ENCODE data around the gene AP2B1.
A peak's percentile ranks its signal among the peaks of the same experiment; 100 is the strongest.
"Not testable (repeated sequence)": the region's sequence is repeated elsewhere in the genome, so short reads cannot be mapped to it uniquely, and the experiment has no call there.

Gene AP2B1

GRCh38 chr17:35577830-35578196 lies 9.3 kb upstream of the AP2B1 start:
- no peak for DNase-seq

- peak; percentile 51 to 84 for DNase-seq
These were observed 8.8 kb upstream of the AP2B1 start, which contains the start of gene PEX12 for GRCh38 chr17:35578197-35578928. TSS of gene PEX12 (minus strand) at chr17:35578571. CDS start at chr17:35578021, 550 bp downstream.

GRCh38 chr17:35578929-35579432 lies 8.1 kb upstream of the AP2B1 start:
- peak in 1 of 2 experiments; percentile 51 for DNase-seq

- DNase-seq, result no peak
These were observed 3.1 kb upstream of the AP2B1 start for GRCh38 chr17:35584061-35584460.

- no peak for DNase-seq
These were observed 501 bp upstream of the AP2B1 start for GRCh38 chr17:35586569-35587073.

GRCh38 chr17:35588196-35588920 lies 1.2 kb downstream of the AP2B1 start:
- DNase-seq, result no peak

GRCh38 chr17:35596072-35596471 lies 8.9 kb downstream of the AP2B1 start:
- no peak for DNase-seq

- DNase-seq, result no peak
These were observed 9.6 kb downstream of the AP2B1 start for GRCh38 chr17:35596530-35597233.

GRCh38 chr17:35597604-35598003 lies 10.5 kb downstream of the AP2B1 start:
- DNase-seq, result no peak

- no peak for DNase-seq
These were observed 16.6 kb downstream of the AP2B1 start for GRCh38 chr17:35603674-35604073.

GRCh38 chr17:35605678-35606077 lies 18.6 kb downstream of the AP2B1 start:
- DNase-seq, result no peak

- DNase-seq, result no peak
These were observed 20.2 kb downstream of the AP2B1 start for GRCh38 chr17:35607239-35607847.

- no peak for DNase-seq
These were observed 22.7 kb downstream of the AP2B1 start for GRCh38 chr17:35609831-35610230.

GRCh38 chr17:35610746-35611145 lies 23.6 kb downstream of the AP2B1 start:
- not testable (repeated sequence) for DNase-seq

GRCh38 chr17:35612924-35613521 lies 25.9 kb downstream of the AP2B1 start:
- peak in 1 of 2 experiments; percentile 0 for DNase-seq

- no peak for DNase-seq
These were observed 27.7 kb downstream of the AP2B1 start for GRCh38 chr17:35614810-35615209.

GRCh38 chr17:35616536-35616935 lies 29.4 kb downstream of the AP2B1 start:
- DNase-seq, result no peak

GRCh38 chr17:35617505-35617904 lies 30.4 kb downstream of the AP2B1 start:
- no peak for DNase-seq

GRCh38 chr17:35618628-35619027 lies 31.5 kb downstream of the AP2B1 start:
- DNase-seq, result no peak

- no peak for DNase-seq
These were observed 34.6 kb downstream of the AP2B1 start for GRCh38 chr17:35621768-35622167.

- no peak for DNase-seq
These were observed 40.3 kb downstream of the AP2B1 start for GRCh38 chr17:35627417-35627816.

- DNase-seq, result no peak
These were observed 43.5 kb downstream of the AP2B1 start for GRCh38 chr17:35630530-35631148.
